Inferior parietal cortex (tissue), 1 donor: ENCODE measurements around the gene TMEM200B.
"Not testable (repeated sequence)": the region's sequence is repeated elsewhere in the genome, so short reads cannot be mapped to it uniquely, and the experiment has no call there.

ENCODE experiments used
- DNase-seq: peaks from one replicate; pipeline ENCODE4 v3.0.0-alpha.2; 2016; ENCODE audit errors: extremely low spot score

Gene TMEM200B

GRCh38 chr1:29134695-29135028 is 11.0 kb upstream of the TMEM200B start:
- no peak for DNase-seq

GRCh38 chr1:29133861-29134694 is 10.4 kb upstream of the TMEM200B start:
- DNase-seq: no peak

GRCh38 chr1:29131056-29131455 is 7.4 kb upstream of the TMEM200B start:
- DNase-seq: not testable (repeated sequence)

DNA sequence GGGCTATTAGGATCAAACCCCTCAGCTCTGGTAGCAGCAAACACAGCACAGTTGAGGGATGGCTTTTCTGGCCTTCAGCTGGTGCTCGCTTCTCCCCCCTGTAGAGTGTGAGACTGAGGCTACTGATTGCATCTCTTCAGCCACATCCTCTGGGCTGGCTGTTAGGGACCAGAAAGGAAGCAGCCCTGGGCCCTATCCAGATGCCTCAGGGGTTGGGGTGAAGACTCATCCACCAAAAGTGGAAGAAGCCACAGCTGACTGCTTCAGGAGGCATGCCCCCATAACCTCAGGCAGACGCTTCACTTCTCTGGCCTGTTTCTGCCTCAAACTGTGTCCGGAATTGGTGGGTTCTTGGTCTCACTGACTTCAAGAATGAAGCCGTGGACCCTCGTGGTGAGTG is 6.2 kb upstream of the TMEM200B start:
- DNase-seq: no peak

DNA sequence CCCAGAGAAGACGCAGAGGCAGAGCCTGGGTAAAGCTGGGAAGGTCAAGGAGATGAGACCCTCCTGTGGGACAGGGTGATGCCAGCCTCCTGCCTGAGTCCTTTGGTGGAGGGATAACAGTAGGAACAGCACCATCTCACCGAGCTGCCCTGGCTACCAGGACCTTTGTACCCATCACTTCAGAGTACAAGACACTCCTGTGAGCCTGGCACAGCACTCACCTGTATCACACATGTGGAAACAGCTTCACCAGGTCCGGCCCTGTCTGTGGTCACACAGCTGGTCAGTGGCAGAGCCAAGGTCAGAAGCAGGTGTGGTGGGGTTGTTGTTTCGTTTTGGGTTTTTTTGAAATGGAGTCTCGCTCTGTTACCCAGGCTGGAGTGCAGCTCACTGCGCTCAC is 5.0 kb upstream of the TMEM200B start:
- DNase-seq: no peak

DNA sequence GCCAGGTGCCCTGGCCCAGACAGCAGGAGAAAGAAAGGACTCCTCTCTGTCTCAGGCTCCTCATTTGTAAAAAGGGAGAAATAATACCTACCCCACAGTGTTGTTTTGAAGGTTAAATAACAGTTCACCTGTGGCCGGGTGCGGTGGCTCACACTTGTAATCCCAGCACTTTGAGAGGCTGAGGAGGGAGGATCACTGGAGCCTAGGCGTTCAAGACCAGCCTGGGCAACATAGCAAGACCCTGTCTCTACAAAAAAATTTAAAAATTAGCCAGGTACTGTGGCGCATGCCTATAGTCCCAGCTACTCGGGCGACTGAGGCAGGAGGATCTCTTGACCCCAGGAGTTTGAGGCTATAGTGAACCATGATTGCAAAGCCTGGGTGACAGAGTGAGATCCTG is 2.5 kb upstream of the TMEM200B start:
- no peak for DNase-seq

- DNase-seq: no peak
These were observed 2.1 kb upstream of the TMEM200B start for GRCh38 chr1:29125788-29126187.

DNA sequence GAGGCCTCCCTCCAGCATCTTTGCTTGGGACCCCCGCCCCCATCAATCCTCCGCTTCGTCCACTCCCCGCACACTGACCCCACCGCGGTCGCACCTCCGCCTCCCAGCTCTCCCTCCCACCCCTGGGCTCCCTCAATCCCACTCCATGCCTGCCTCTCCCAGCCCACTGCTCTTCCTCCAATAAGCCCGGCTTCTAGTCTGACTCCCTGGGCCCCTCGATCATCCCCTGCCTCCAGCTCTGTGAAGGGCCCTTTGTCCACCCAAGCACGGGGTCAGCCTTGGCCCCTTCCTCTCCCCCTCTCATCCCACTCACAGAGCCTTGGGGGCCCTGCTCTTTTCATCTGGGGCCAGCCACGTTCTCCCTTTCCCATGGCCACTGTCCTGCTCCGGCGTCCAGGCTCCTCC is 1.5 kb upstream of the TMEM200B start:
- DNase-seq: no peak

GRCh38 chr1:29124366-29125236 is 898 bp upstream of the TMEM200B start:
- DNase-seq: no peak

GRCh38 chr1:29123053-29123886 is 433 bp downstream of the TMEM200B start:
- DNase-seq: no peak

DNA sequence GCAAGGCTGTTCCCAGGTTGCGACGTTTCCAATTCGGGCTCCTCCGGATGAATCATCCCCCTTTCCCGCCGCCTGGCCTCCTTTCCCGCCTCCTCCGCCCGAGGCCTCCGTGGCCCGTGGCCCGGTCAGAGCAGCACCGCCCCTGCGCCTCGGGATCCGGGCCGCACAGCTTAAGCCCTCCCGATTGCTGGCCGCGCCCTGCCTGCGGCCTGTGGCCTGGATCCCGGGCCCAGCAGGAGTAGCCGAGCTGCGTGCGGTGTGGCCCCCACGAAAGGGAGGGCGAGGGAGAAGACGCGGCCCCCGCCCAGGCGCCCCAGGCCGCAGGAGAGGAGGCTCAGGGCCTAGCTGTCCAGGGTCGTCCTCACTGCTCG is 1.0 kb downstream of the TMEM200B start:
- DNase-seq: no peak

DNA sequence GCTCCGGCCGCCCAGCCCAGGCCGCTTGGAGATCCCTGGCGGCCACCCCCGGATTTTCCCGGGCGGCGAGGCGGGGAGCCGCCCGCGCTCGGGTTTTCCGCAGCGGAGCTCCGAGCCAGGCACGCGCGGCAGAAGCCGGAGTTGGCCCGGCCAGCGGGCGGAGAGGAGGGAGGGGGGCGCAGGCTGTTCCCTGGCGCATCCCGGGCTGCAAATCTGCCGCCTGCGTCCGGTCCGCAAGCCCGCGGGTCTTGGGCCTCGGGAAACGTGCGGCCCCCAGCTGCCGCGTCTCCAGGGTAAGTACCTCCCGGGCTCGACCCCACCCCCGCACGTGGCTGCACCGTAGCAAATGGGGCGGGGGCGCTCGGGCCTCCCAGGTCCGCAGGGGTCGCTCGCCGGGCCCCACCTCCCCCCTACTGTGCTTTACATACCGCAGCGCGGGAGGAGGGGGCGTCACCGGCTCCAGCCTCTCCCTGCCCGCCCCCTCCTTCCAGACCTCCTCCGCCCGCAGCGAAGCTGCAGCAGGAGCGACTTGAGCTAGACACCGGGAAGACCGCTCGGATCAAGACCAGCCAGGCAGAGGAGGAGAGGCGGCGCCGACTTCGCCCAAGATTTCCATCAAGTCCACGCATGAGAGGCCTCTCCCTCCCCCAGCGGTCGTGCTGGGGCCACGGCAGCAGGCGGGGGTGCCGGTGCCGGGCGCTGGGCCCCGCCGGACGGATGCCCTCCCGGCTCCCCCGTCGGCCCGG is 1.6 kb downstream of the TMEM200B start:
- no peak for DNase-seq

DNA sequence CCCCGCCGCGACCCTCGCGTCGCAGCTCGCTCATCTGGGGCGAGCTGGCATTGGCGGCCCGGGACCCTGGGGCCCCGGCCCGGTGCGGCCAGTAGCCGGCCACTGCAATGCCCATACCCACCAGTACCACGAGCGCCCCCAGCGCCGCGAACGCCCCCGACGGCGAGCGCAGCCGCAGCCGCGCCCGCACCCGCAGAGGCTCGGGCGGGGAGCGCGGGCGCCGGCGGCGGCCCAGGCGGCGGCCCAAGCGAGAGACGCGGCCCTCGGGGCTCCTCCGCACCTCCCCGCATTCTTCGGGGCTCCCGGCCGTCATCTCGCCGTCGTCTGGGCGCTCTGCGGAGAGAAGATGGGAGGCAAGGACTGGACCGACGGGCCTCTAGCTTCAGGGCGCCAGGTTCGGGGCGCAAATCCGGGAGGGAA is 2.2 kb downstream of the TMEM200B start:
- DNase-seq: no peak

DNA sequence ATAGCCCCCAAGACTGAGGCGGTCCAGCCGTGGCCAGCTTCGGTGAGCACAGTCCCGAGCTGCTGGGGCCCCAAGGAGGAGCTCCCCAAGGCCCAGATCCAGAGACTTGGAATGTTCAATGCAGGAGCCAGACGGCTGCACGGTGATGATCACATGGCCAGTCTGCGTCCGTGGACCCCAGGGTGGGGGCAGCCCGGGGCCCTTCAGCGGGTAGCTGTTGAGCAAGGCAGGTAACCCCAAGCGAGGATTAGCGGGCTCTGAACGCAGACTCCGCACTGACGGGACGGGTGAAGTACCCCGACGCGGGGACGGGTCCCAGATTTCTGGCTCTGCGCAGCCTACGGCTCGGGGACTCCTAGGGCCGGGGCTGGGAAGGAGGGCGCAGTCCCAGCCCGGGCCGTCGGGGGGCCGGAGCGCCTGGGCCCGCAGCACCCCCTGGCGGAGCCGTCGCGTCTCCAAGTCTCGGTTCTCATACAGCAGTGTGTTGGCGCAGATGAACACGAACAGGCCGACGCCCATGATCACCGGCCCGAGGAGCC is 2.7 kb downstream of the TMEM200B start:
- no peak for DNase-seq

- no peak for DNase-seq
These were observed 3.3 kb downstream of the TMEM200B start for GRCh38 chr1:29120367-29120766.

GRCh38 chr1:29119121-29119929 is 4.4 kb downstream of the TMEM200B start:
- no peak for DNase-seq

DNA sequence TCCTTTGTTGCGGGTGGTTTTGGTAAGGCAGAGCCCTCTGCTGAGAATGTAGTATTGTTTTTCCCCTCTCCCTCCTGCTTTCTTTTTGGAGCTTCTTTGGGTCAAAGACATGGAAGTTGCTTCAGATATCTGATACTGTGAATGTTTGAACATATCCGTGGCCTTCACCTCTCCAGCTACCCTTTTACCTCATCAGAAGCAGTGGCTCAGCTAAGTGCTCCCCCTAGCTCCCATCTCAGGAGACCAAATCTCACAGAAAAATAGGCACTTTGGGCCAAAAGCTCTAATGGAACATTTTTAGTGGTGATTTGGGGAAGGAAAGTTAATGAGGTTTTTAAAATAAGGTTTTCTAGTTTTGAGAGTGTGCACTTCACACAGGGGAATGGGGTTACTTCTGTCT is 6.3 kb downstream of the TMEM200B start:
- DNase-seq: no peak

DNA sequence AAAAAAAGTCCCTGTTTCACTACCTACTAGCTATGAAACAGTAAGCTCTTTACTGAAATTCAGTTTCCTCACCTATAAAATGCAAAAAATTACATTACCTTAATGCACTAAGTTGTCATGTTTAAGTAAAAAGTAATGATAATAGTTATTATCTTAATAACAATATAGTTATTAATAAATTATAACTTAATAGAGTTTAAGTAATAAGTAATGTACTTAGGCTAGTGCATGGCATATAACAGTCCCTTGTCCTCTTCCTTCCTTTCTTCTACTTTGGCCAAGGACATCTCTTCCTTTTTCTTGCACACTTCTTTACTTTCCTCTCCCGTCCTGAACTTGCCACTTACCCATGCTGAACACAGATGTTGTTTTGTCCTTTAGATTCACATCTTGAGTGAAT is 9.0 kb downstream of the TMEM200B start:
- no peak for DNase-seq

DNA sequence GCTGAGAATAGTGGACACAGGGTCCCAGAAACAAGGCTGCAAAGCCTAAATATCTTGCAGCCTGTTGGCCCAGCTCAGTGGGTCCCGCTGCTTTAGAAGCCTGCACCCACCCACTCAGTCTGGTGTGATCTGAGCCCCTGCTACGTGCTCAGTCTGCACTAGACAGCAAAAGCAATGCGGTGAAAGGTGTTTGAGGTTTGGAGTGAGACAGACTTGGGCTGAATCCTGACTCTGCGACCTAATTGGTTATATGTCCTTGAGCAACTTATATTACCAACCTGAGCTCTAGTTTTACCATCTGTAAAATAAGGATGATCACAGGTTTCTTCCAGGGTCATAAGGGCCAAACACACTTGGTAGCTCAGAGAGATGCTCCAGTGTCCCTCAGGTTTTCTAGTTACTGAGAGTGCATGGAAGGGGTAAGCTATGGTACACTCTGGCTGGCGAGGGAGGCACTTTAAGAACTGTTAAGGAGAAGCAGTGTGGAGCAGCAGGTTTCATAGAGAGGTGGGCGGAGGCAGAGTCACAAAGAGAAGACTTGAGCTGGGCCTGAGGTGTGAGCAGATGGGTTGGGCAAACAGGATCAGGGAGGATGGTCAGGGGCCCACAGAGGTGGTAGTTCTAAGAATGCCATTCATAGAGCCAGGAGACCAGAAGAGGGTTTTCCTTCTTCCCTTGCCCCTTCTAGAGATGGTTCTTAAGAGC is 10.1 kb downstream of the TMEM200B start:
- no peak for DNase-seq
